ENCODE data around the gene LRP8.

GRCh38 chr1:53285969-53286760, 41.7 kb downstream of the LRP8 start:
- TF ChIP-seq, protein P1, sequence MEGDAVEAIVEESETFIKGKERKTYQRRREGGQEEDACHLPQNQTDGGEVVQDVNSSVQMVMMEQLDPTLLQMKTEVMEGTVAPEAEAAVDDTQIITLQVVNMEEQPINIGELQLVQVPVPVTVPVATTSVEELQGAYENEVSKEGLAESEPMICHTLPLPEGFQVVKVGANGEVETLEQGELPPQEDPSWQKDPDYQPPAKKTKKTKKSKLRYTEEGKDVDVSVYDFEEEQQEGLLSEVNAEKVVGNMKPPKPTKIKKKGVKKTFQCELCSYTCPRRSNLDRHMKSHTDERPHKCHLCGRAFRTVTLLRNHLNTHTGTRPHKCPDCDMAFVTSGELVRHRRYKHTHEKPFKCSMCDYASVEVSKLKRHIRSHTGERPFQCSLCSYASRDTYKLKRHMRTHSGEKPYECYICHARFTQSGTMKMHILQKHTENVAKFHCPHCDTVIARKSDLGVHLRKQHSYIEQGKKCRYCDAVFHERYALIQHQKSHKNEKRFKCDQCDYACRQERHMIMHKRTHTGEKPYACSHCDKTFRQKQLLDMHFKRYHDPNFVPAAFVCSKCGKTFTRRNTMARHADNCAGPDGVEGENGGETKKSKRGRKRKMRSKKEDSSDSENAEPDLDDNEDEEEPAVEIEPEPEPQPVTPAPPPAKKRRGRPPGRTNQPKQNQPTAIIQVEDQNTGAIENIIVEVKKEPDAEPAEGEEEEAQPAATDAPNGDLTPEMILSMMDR (optimal IDR thresholded peaks at IDR 0.05 in 1 of 3, IDR thresholded peaks at IDR 0.05 in 1 of 3, conservative IDR thresholded peaks at IDR 0.05 in 1 of 3; ENCODE audit: extremely low read depth in 1 of 3, insufficient read depth in 2 of 3, low read length in 3 of 3): no peak
- no peak for TF ChIP-seq EZH2 (IDR thresholded peaks at IDR 0.05; ENCODE audit: low read length)
